Neural cell (in vitro differentiated cells): ENCODE data around the gene ZSCAN2. TPM values are rescaled to one million over a fixed set of nuclear protein-coding genes. Genes with fewer than 3 reads are reported as not detected.

Experiments
- H2AFZ ChIP-seq: fragments of 200-600, 300-800 bp; sonication (generic), shearing (Covaris generic); 2 replicates; pipeline ENCODE4 v1.6.0; 2014; ENCODE audit warnings: low read depth, mild to moderate bottlenecking, antibody characterized with exemption, low read length, moderate library complexity
- H3F3A ChIP-seq: fragments of 200-600 bp; shearing (Covaris generic); 2 replicates; pipeline ENCODE4 v1.6.1; 2016; ENCODE audit warnings: mild to moderate bottlenecking, moderate library complexity, mixed read lengths, antibody characterized with exemption, low read length; ENCODE audit not compliant: insufficient read depth, poor library complexity, severe bottlenecking
- H3K27ac ChIP-seq: fragments of 200-600, 300-800 bp; sonication (generic), shearing (Covaris generic); 2 replicates; pipeline ENCODE4 v1.5.1; 2014; ENCODE audit warnings: mild to moderate bottlenecking, low read length, moderate library complexity
- H3K27me3 ChIP-seq: fragments of 300-800, 200-600 bp; sonication (generic), shearing (Covaris generic); 2 replicates; pipeline ENCODE4 v1.6.0; 2014; ENCODE audit warnings: mild to moderate bottlenecking, low read depth, low read length, moderate library complexity; ENCODE audit not compliant: insufficient read depth
- H3K36me3 ChIP-seq: fragments of 300-800, 200-600 bp; sonication (generic), shearing (Covaris generic); 2 replicates; pipeline ENCODE4 v1.5.1; 2014; ENCODE audit warnings: mild to moderate bottlenecking, antibody characterized with exemption, low read length, moderate library complexity; ENCODE audit not compliant: insufficient read depth
- H3K4me2 ChIP-seq: fragments of 300-800, 200-600 bp; sonication (generic), shearing (Covaris generic); 2 replicates; pipeline ENCODE4 v1.6.0; 2014; ENCODE audit warnings: mild to moderate bottlenecking, low read length
- H3K4me3 ChIP-seq: fragments of 300-800, 200-600 bp; sonication (generic), shearing (Covaris generic); 2 replicates; pipeline ENCODE4 v1.5.1; 2014; ENCODE audit warnings: mild to moderate bottlenecking, low read length, moderate library complexity
- H3K79me2 ChIP-seq: fragments of 200-600 bp; shearing (Covaris generic); replicated peaks from 2 replicates; pipeline ENCODE4 v1.6.0; 2014; ENCODE audit warnings: mild to moderate bottlenecking, low read length, moderate library complexity; ENCODE audit not compliant: insufficient read depth
- H3K9ac ChIP-seq: fragments of 300-800, 200-600 bp; sonication (generic), shearing (Covaris generic); 2 replicates; pipeline ENCODE4 v1.6.1; 2016; ENCODE audit warnings: mild to moderate bottlenecking, low read length, mixed read lengths
- H3K9me2 ChIP-seq: fragments of 200-600 bp; shearing (Covaris generic); 2 replicates; pipeline ENCODE4 v1.6.1; 2016; ENCODE audit warnings: mild to moderate bottlenecking, low read length, mixed read lengths; ENCODE audit not compliant: insufficient read depth
- H3K9me3 ChIP-seq: fragments of 200-600, 300-800 bp; sonication (generic), shearing (Covaris generic); 2 replicates; pipeline ENCODE4 v1.6.1; 2016; ENCODE audit warnings: mild to moderate bottlenecking, mixed run types, low read length, moderate library complexity, mixed read lengths
- H4K20me1 ChIP-seq: fragments of 200-600 bp; shearing (Covaris generic); 2 replicates; pipeline ENCODE4 v1.6.1; 2016; ENCODE audit warnings: mild to moderate bottlenecking, mixed run types; ENCODE audit not compliant: insufficient read depth
- CTCF ChIP-seq: fragments of 450-650 bp; IDR thresholded peaks from 2 replicates; pipeline ENCODE4 v1.5.1; 2014; ENCODE audit warnings: antibody characterized with exemption, mild to moderate bottlenecking, moderate library complexity; ENCODE audit not compliant: poor library complexity, severe bottlenecking
- EP300 ChIP-seq: fragments of 450-650 bp; conservative IDR thresholded peaks from 2 replicates; pipeline ENCODE4 v1.6.1; 2014; ENCODE audit warnings: antibody characterized with exemption, mild to moderate bottlenecking, moderate library complexity; ENCODE audit not compliant: poor library complexity, severe bottlenecking
- EZH2 ChIP-seq: fragments of 200-600, 300-800 bp; shearing (Covaris generic), sonication (generic); IDR thresholded peaks from 2 replicates; pipeline ENCODE4 v1.6.1; 2014; ENCODE audit warnings: antibody characterized with exemption, low read length, borderline replicate concordance, mild to moderate bottlenecking; ENCODE audit not compliant: insufficient read depth, poor library complexity, severe bottlenecking
- MXI1 ChIP-seq: fragments of 450-650 bp; conservative IDR thresholded peaks from 2 replicates; pipeline ENCODE4 v1.6.1; 2014; ENCODE audit warnings: antibody characterized with exemption, mild to moderate bottlenecking; ENCODE audit not compliant: poor library complexity, severe bottlenecking
- POLR2AphosphoS5 ChIP-seq: IDR thresholded peaks from 2 replicates; pipeline ENCODE4 v1.6.1; 2012
- RAD21 ChIP-seq: fragments of 450-650 bp; conservative IDR thresholded peaks from 2 replicates; pipeline ENCODE4 v1.6.1; 2014; ENCODE audit warnings: antibody characterized with exemption, mild to moderate bottlenecking, moderate library complexity
- REST ChIP-seq: IDR thresholded peaks from 2 replicates; pipeline ENCODE4 v1.6.1; 2012; ENCODE audit warnings: borderline replicate concordance
- SMC3 ChIP-seq: fragments of 450-650 bp; conservative IDR thresholded peaks from 2 replicates; pipeline ENCODE4 v1.6.1; 2014; ENCODE audit warnings: antibody characterized with exemption, mild to moderate bottlenecking, moderate library complexity; ENCODE audit not compliant: poor library complexity
- TAF1 ChIP-seq: IDR thresholded peaks from 2 replicates; pipeline ENCODE4 v1.6.1; 2012; ENCODE audit warnings: low read depth
- polyA plus RNA-seq: library from polyadenylated mRNA; depleted of rRNA; stranded (reverse); fragments of >200 nt; gene quantifications from 2 replicates; pipeline ENCODE4 v1.2.3, GENCODE V29; 2014

ZSCAN2 gene
- polyA plus RNA-seq, 1 donor from 2014 or later = 55.6 TPM

GRCh38 chr15:84645997-84646396, 45.2 kb downstream of the ZSCAN2 start:
- H3K27me3 ChIP-seq = no peaks in the 10 kb centered on the region
- no peak for TF ChIP-seq MXI1
- TF ChIP-seq CTCF = no peak
- no peak for TF ChIP-seq RAD21
- no peak for TF ChIP-seq SMC3
- no peak for TF ChIP-seq EZH2
- no peak for TF ChIP-seq TAF1
- no peak for TF ChIP-seq EP300
- TF ChIP-seq POLR2AphosphoS5 = no peak
- no peak for TF ChIP-seq REST
- H3F3A ChIP-seq = no peaks in the 10 kb centered on the region
- H3K79me2 ChIP-seq = no peaks in the 10 kb centered on the region
- H3K36me3 ChIP-seq = no peaks in the 10 kb centered on the region
- H2AFZ ChIP-seq = no peak overlapping the region
- H3K4me3 ChIP-seq = no peak overlapping the region
- H3K9me2 ChIP-seq = no peaks in the 10 kb centered on the region
- H3K27ac ChIP-seq = no peak overlapping the region
- H3K4me2 ChIP-seq = no peak overlapping the region
- no peaks in the 10 kb centered on the region for H4K20me1 ChIP-seq
- H3K9ac ChIP-seq = no peak overlapping the region
- no peaks in the 10 kb centered on the region for H3K9me3 ChIP-seq

GRCh38 chr15:84647726-84648125, 46.9 kb downstream of the ZSCAN2 start:
- H3K4me2 ChIP-seq = no peak overlapping the region
- H3F3A ChIP-seq = no peaks in the 10 kb centered on the region
- H3K36me3 ChIP-seq = no peaks in the 10 kb centered on the region
- H3K9me3 ChIP-seq = no peaks in the 10 kb centered on the region
- H3K9ac ChIP-seq = no peak overlapping the region
- peaks cover 7% of the 10 kb centered on the region for H3K79me2 ChIP-seq
- H3K27ac ChIP-seq = no peak overlapping the region
- no peaks in the 10 kb centered on the region for H3K27me3 ChIP-seq
- H4K20me1 ChIP-seq = no peaks in the 10 kb centered on the region
- H2AFZ ChIP-seq = no peak overlapping the region
- no peaks in the 10 kb centered on the region for H3K9me2 ChIP-seq
- H3K4me3 ChIP-seq = no peak overlapping the region
- TF ChIP-seq POLR2AphosphoS5 = no peak
- no peak for TF ChIP-seq REST
- no peak for TF ChIP-seq CTCF
- TF ChIP-seq TAF1 = no peak
- no peak for TF ChIP-seq EZH2
- no peak for TF ChIP-seq RAD21
- no peak for TF ChIP-seq MXI1
- no peak for TF ChIP-seq EP300
- TF ChIP-seq SMC3 = no peak
